Measurements from ENCODE around the gene ROBO1.

DNA sequence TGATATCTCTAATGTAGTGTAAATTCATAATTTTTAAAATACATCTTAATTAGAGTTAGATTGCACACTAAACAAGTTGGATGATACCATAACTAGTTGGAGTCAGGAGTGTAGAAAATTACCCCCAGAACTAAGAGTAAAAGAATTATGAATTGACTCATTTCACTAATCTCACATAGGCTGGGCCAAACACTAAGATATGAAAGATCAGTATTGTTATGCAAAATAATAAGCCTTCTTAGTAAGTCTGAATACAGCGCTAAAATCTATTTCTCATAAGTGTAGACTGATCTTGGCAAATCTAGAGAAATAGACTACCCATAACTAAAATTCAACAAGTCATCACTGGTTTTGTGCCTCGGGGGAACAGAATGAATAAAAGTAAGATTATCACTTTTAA is 979.0 kb downstream of the ROBO1 start:
- TF ChIP-seq PHF8 (conservative IDR thresholded peaks at IDR 0.05; ENCODE audit: low read depth, low read length) (no peak), HDAC2 (IDR thresholded peaks at IDR 0.05; ENCODE audit: borderline replicate concordance in 1 of 2, low read depth in 2 of 2, low read length in 2 of 2) (no peak), POLR2A (IDR thresholded peaks at IDR 0.05; ENCODE audit: control extremely low read depth in 1 of 2, low read depth in 2 of 2, low read length in 2 of 2) (no peak), GABPA (IDR thresholded peaks at IDR 0.05; ENCODE audit: borderline replicate concordance, insufficient read depth, low read length) (no peak), EZH2 (IDR thresholded peaks at IDR 0.05; ENCODE audit: low read depth, low read length, severe bottlenecking) (no peak), YY1 (IDR thresholded peaks at IDR 0.05; ENCODE audit: low read depth, low read length) (no peak), JUND (IDR thresholded peaks at IDR 0.05; ENCODE audit: low read length) (no peak), POLR2AphosphoS5 (IDR thresholded peaks at IDR 0.05; ENCODE audit: low read depth, low read length) (no peak), ZNF274 (IDR thresholded peaks at IDR 0.05; ENCODE audit: borderline replicate concordance, extremely low read depth, low read length) (no peak)
- TF ChIP-seq, protein P1, sequence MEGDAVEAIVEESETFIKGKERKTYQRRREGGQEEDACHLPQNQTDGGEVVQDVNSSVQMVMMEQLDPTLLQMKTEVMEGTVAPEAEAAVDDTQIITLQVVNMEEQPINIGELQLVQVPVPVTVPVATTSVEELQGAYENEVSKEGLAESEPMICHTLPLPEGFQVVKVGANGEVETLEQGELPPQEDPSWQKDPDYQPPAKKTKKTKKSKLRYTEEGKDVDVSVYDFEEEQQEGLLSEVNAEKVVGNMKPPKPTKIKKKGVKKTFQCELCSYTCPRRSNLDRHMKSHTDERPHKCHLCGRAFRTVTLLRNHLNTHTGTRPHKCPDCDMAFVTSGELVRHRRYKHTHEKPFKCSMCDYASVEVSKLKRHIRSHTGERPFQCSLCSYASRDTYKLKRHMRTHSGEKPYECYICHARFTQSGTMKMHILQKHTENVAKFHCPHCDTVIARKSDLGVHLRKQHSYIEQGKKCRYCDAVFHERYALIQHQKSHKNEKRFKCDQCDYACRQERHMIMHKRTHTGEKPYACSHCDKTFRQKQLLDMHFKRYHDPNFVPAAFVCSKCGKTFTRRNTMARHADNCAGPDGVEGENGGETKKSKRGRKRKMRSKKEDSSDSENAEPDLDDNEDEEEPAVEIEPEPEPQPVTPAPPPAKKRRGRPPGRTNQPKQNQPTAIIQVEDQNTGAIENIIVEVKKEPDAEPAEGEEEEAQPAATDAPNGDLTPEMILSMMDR (IDR thresholded peaks at IDR 0.05; ENCODE audit: control extremely low read depth in 1 of 3, insufficient read depth in 1 of 3, low read depth in 1 of 3, low read length in 3 of 3): no peak
